ENCODE data around the gene TBK1.

Gene TBK1

GRCh38 chr12:64451687-64452558 lies at the start of gene TBK1:
Gene TBK1, plus strand, starts transcription at chr12:64452120. Its CDS starts 3,751 bp downstream, at chr12:64455871.
- no peak for DNase-seq

GRCh38 chr12:64402181-64402580 lies 49.7 kb upstream of the TBK1 start:
- DNase-seq: no peak

- DNase-seq: peak; percentile 43
Measured at GRCh38 chr12:64403707-64404469, 48.0 kb upstream of the TBK1 start, which contains the start of gene XPOT. Gene XPOT, plus strand, starts transcription at chr12:64404392. Its CDS starts 5,644 bp downstream, at chr12:64410036.

GRCh38 chr12:64404470-64405256 lies 47.3 kb upstream of the TBK1 start:
- no peak for DNase-seq

GRCh38 chr12:64407342-64408223 lies 44.3 kb upstream of the TBK1 start:
- no peak for DNase-seq

- no peak for DNase-seq
Measured at GRCh38 chr12:64411427-64411826, 40.5 kb upstream of the TBK1 start.

- DNase-seq: no peak
Measured at GRCh38 chr12:64412459-64412858, 39.5 kb upstream of the TBK1 start.

- no peak for DNase-seq
Measured at GRCh38 chr12:64413884-64414283, 38.0 kb upstream of the TBK1 start.

- no peak for DNase-seq
Measured at GRCh38 chr12:64418209-64418608, 33.7 kb upstream of the TBK1 start.

GRCh38 chr12:64419696-64420095 lies 32.2 kb upstream of the TBK1 start:
- DNase-seq: no peak

GRCh38 chr12:64427988-64428387 lies 23.9 kb upstream of the TBK1 start:
- no peak for DNase-seq

GRCh38 chr12:64428956-64429355 lies 23.0 kb upstream of the TBK1 start:
- DNase-seq: no peak

- DNase-seq: no peak
Measured at GRCh38 chr12:64430886-64431285, 21.0 kb upstream of the TBK1 start.

- no peak for DNase-seq
Measured at GRCh38 chr12:64431791-64432190, 20.1 kb upstream of the TBK1 start.

- DNase-seq: no peak
Measured at GRCh38 chr12:64433915-64434314, 18.0 kb upstream of the TBK1 start.

GRCh38 chr12:64440100-64440499 lies 11.8 kb upstream of the TBK1 start:
- no peak for DNase-seq

GRCh38 chr12:64445490-64445889 lies 6.4 kb upstream of the TBK1 start:
- DNase-seq: no peak

- DNase-seq: no peak
Measured at GRCh38 chr12:64446295-64446694, 5.6 kb upstream of the TBK1 start.

GRCh38 chr12:64450057-64450640 lies 1.8 kb upstream of the TBK1 start:
- DNase-seq: no peak

GRCh38 chr12:64450711-64451486 lies 1.0 kb upstream of the TBK1 start:
- no peak for DNase-seq

Data from cortex of kidney (tissue), 1 donor.